Measurements from ENCODE around the gene AKAP12. TPM values are rescaled to one million over a fixed set of nuclear protein-coding genes. Genes with fewer than 3 reads are reported as not detected.
"Not testable (repeated sequence)": the region's sequence is repeated elsewhere in the genome, so short reads cannot be mapped to it uniquely, and the experiment has no call there.

AKAP12 gene
- total RNA-seq, 2 experiments from 2014 or later = 0.78 to 1.1 TPM

- ChIA-PET CTCF (interaction anchor here (1.7 kb wide), 1 partner anchor 28 kb away, joined by 6 read pairs; no protein-coding TSS in a partner anchor), POLR2A (interaction anchor here (0.6 to 1.9 kb wide), 2 partner anchors 20 to 833 kb away, joined by 3 to 6 read pairs; no protein-coding TSS in a partner anchor)
- H3K27ac Mint-ChIP-seq = no peak overlapping the region
- peaks cover 4% of the 10 kb centered on the region for H3K27me3 Mint-ChIP-seq
- DNase-seq = no peak
- H3K4me1 Mint-ChIP-seq = peaks cover 12% of the 10 kb centered on the region
- no peaks in the 10 kb centered on the region for H3K9me3 Mint-ChIP-seq
- peaks cover 3% of the 10 kb centered on the region for H3K36me3 Mint-ChIP-seq (ENCODE audit: low read depth)
- no peak overlapping the region for H3K4me3 Mint-ChIP-seq
Measured at GRCh38 chr6:151352410-151353396, 112.9 kb downstream of the AKAP12 start.

GRCh38 chr6:151353795-151354194 lies 114.0 kb downstream of the AKAP12 start:
- POLR2A ChIA-PET = interaction anchor here (0.6 to 2.3 kb wide), 3 partner anchors 20 to 832 kb away, joined by 3 to 6 read pairs (median 3); no protein-coding TSS in a partner anchor
- CTCF ChIA-PET = interaction anchor here (1.0 kb wide), 1 partner anchor 11 kb away, joined by 4 read pairs; no protein-coding TSS in a partner anchor

GRCh38 chr6:151356983-151357382 lies 117.2 kb downstream of the AKAP12 start:
- CTCF ChIA-PET = interaction anchor here (0.7 to 3.1 kb wide), 3 partner anchors 22 to 351 kb away, joined by 3 to 11 read pairs (median 10); no protein-coding TSS in a partner anchor
- not testable (repeated sequence) for DNase-seq

More at GRCh38 chr6:151353795-151354194, 114.0 kb downstream of the AKAP12 start:
- Mint-ChIP-seq H3K36me3 (ENCODE audit: low read depth) (peaks cover 9% of the 10 kb centered on the region), H3K27me3 (peaks cover 4% of the 10 kb centered on the region), H3K4me3 (no peak overlapping the region), H3K27ac (no peak overlapping the region), H3K4me1 (peaks cover 15% of the 10 kb centered on the region), H3K9me3 (no peaks in the 10 kb centered on the region)
- DNase-seq = no peak

GRCh38 chr6:151357758-151358436 lies 118.1 kb downstream of the AKAP12 start:
- no peaks in the 10 kb centered on the region for H3K9me3 Mint-ChIP-seq
- peaks cover 22% of the 10 kb centered on the region for H3K36me3 Mint-ChIP-seq (ENCODE audit: low read depth)
- no peaks in the 10 kb centered on the region for H3K27me3 Mint-ChIP-seq
- H3K4me1 Mint-ChIP-seq = peaks cover 15% of the 10 kb centered on the region
- H3K4me3 Mint-ChIP-seq = no peak overlapping the region
- POLR2A ChIA-PET = interaction anchor here (1.0 to 2.5 kb wide), 4 partner anchors 14 to 34 kb away, joined by 3 to 6 read pairs (median 4); no protein-coding TSS in a partner anchor
- no peak for DNase-seq
- no peak overlapping the region for H3K27ac Mint-ChIP-seq
- CTCF ChIA-PET = interaction anchor here (0.7 to 3.1 kb wide), 4 partner anchors 12 to 352 kb away, joined by 3 to 11 read pairs (median 7); no protein-coding TSS in a partner anchor

More at GRCh38 chr6:151356983-151357382, 117.2 kb downstream of the AKAP12 start:
- Mint-ChIP-seq H3K36me3 (ENCODE audit: low read depth) (peaks cover 20% of the 10 kb centered on the region), H3K4me1 (peaks cover 15% of the 10 kb centered on the region)
- H3K9me3 Mint-ChIP-seq, H3K27me3 Mint-ChIP-seq, H3K4me3 Mint-ChIP-seq, H3K27ac Mint-ChIP-seq: not testable (repeated sequence)
- POLR2A ChIA-PET = interaction anchor here (1.0 to 2.5 kb wide), 4 partner anchors 15 to 33 kb away, joined by 3 to 6 read pairs (median 4); no protein-coding TSS in a partner anchor

- POLR2A ChIA-PET = interaction anchor here (0.7 to 2.5 kb wide), 2 partner anchors 32 to 78 kb away, joined by 3 to 6 read pairs; no protein-coding TSS in a partner anchor
Measured at GRCh38 chr6:151358475-151358874, 118.7 kb downstream of the AKAP12 start.

GRCh38 chr6:151359486-151359885 lies 119.7 kb downstream of the AKAP12 start:
- no peak overlapping the region for H3K27ac Mint-ChIP-seq
- DNase-seq = no peak
- H3K4me3 Mint-ChIP-seq = no peak overlapping the region
- POLR2A ChIA-PET = no interaction called here
- H3K27me3 Mint-ChIP-seq = no peaks in the 10 kb centered on the region
- peaks cover 15% of the 10 kb centered on the region for H3K4me1 Mint-ChIP-seq
- CTCF ChIA-PET = interaction anchor here (3.1 kb wide), 1 partner anchor 35 kb away, joined by 11 read pairs; no protein-coding TSS in a partner anchor
- no peaks in the 10 kb centered on the region for H3K9me3 Mint-ChIP-seq
- peaks cover 28% of the 10 kb centered on the region for H3K36me3 Mint-ChIP-seq (ENCODE audit: low read depth)

More at GRCh38 chr6:151358475-151358874, 118.7 kb downstream of the AKAP12 start:
- H3K27ac Mint-ChIP-seq = no peak overlapping the region
- H3K9me3 Mint-ChIP-seq = no peaks in the 10 kb centered on the region
- H3K27me3 Mint-ChIP-seq = no peaks in the 10 kb centered on the region
- H3K4me1 Mint-ChIP-seq = peaks cover 15% of the 10 kb centered on the region
- peaks cover 22% of the 10 kb centered on the region for H3K36me3 Mint-ChIP-seq (ENCODE audit: low read depth)
- no peak for DNase-seq
- CTCF ChIA-PET = interaction anchor here (1.0 to 3.1 kb wide), 2 partner anchors 12 to 34 kb away, joined by 4 to 11 read pairs; no protein-coding TSS in a partner anchor
- no peak overlapping the region for H3K4me3 Mint-ChIP-seq

- CTCF ChIA-PET = interaction anchor here (0.6 to 1.0 kb wide), 2 partner anchors 11 to 34 kb away, joined by 4 to 6 read pairs; no protein-coding TSS in a partner anchor
- H3K27me3 Mint-ChIP-seq = no peaks in the 10 kb centered on the region
- POLR2A ChIA-PET = no interaction called here
- no peaks in the 10 kb centered on the region for H3K4me1 Mint-ChIP-seq
- no peak overlapping the region for H3K4me3 Mint-ChIP-seq
- no peak for DNase-seq
- H3K36me3 Mint-ChIP-seq (ENCODE audit: low read depth) = peaks cover 50% of the 10 kb centered on the region
- no peaks in the 10 kb centered on the region for H3K9me3 Mint-ChIP-seq
- H3K27ac Mint-ChIP-seq = no peak overlapping the region
Measured at GRCh38 chr6:151365233-151365632, 125.5 kb downstream of the AKAP12 start.

- CTCF ChIA-PET = interaction anchor here (1.0 to 1.7 kb wide), 4 partner anchors 8 to 46 kb away, joined by 3 to 4 read pairs (median 4); no protein-coding TSS in a partner anchor
- POLR2A ChIA-PET = interaction anchor here (1.4 to 12.5 kb wide), 2 partner anchors 8 to 22 kb away, joined by 3 to 247 read pairs; partner anchors contain the start of gene ZBTB2
- peak overlapping the region; percentile 88 for H3K27ac Mint-ChIP-seq
- DNase-seq = no peak
- H3K27me3 Mint-ChIP-seq = no peaks in the 10 kb centered on the region
- H3K4me3 Mint-ChIP-seq = no peak overlapping the region
- H3K9me3 Mint-ChIP-seq = no peaks in the 10 kb centered on the region
- peaks cover 41% of the 10 kb centered on the region for H3K4me1 Mint-ChIP-seq
- H3K36me3 Mint-ChIP-seq (ENCODE audit: low read depth) = peaks cover 46% of the 10 kb centered on the region
Measured at GRCh38 chr6:151370509-151371078, 130.8 kb downstream of the AKAP12 start.

- peaks cover 57% of the 10 kb centered on the region for H3K4me1 Mint-ChIP-seq
- H3K9me3 Mint-ChIP-seq = no peaks in the 10 kb centered on the region
- H3K27me3 Mint-ChIP-seq = no peaks in the 10 kb centered on the region
- H3K36me3 Mint-ChIP-seq (ENCODE audit: low read depth) = peaks cover 41% of the 10 kb centered on the region
- peak overlapping the region; percentile 88 for H3K27ac Mint-ChIP-seq
- DNase-seq = peak; percentile 45
- POLR2A ChIA-PET = interaction anchor here (1.0 to 12.5 kb wide), 5 partner anchors 11 to 80 kb away, joined by 3 to 247 read pairs (median 6); partner anchors contain the start of genes RMND1 and ZBTB2
- CTCF ChIA-PET = interaction anchor here (0.6 to 1.2 kb wide), 4 partner anchors 17 to 48 kb away, joined by 3 to 4 read pairs (median 4); no protein-coding TSS in a partner anchor
- peak overlapping the region; percentile 42 for H3K4me3 Mint-ChIP-seq
Measured at GRCh38 chr6:151372164-151372563, 132.4 kb downstream of the AKAP12 start.

GRCh38 chr6:151374036-151374683 lies 134.4 kb downstream of the AKAP12 start:
- no peaks in the 10 kb centered on the region for H3K27me3 Mint-ChIP-seq

GRCh38 chr6:151375833-151376232 lies 136.1 kb downstream of the AKAP12 start:
- H3K9me3 Mint-ChIP-seq = no peaks in the 10 kb centered on the region
- H3K27me3 Mint-ChIP-seq = no peaks in the 10 kb centered on the region
- CTCF ChIA-PET = interaction anchor here (1.9 to 2.1 kb wide), 2 partner anchors 14 to 52 kb away, joined by 4 to 5 read pairs; no protein-coding TSS in a partner anchor
- H3K27ac Mint-ChIP-seq = peak overlapping the region; percentile 75
- H3K4me3 Mint-ChIP-seq = no peak overlapping the region
- H3K4me1 Mint-ChIP-seq = peaks cover 85% of the 10 kb centered on the region
- POLR2A ChIA-PET = interaction anchor here (1.3 to 12.5 kb wide), 2 partner anchors 17 to 76 kb away, joined by 6 to 247 read pairs; partner anchors contain the start of genes RMND1 and ZBTB2
- no peak for DNase-seq
- peaks cover 33% of the 10 kb centered on the region for H3K36me3 Mint-ChIP-seq (ENCODE audit: low read depth)

More at GRCh38 chr6:151374036-151374683, 134.4 kb downstream of the AKAP12 start:
- peaks cover 38% of the 10 kb centered on the region for H3K36me3 Mint-ChIP-seq (ENCODE audit: low read depth)
- peak; percentile 35 for DNase-seq
- ChIA-PET POLR2A (interaction anchor here (1.2 to 12.5 kb wide), 6 partner anchors 11 to 811 kb away, joined by 4 to 247 read pairs (median 10); partner anchors contain the start of genes RMND1 and ZBTB2), CTCF (interaction anchor here (0.6 to 1.6 kb wide), 4 partner anchors 11 to 508 kb away, joined by 3 to 8 read pairs (median 4); no protein-coding TSS in a partner anchor)
- H3K4me3 Mint-ChIP-seq = peak overlapping the region; percentile 63
- no peaks in the 10 kb centered on the region for H3K9me3 Mint-ChIP-seq
- H3K27ac Mint-ChIP-seq = peak overlapping the region; percentile 88
- H3K4me1 Mint-ChIP-seq = peaks cover 70% of the 10 kb centered on the region
